Lung (tissue), 12 donors: Measurements from ENCODE around the gene TAS2R41. TPM values are rescaled to one million over a fixed set of nuclear protein-coding genes. Genes with fewer than 3 reads are reported as not detected.

Experiments
- ATAC-seq: fragments of 200-7000 bp; cut with Tn5 transposase; one replicate; pipeline ENCODE4 v1.9.1; 2020; ENCODE audit warnings: moderate number of reproducible peaks; ENCODE audit not compliant: insufficient read depth, low FRiP score
- DNase-seq, 3 donors: peaks; one replicate each; pipeline ENCODE4 v3.0.0-alpha.2; 2013 to 2017
- H3K27ac ChIP-seq, 2 donors: one replicate each; pipeline ENCODE4 v1.5.1; 2013; ENCODE audit warnings: mild to moderate bottlenecking in 2 of 2, moderate library complexity in 2 of 2, control low read depth in 1 of 2, inconsistent platforms in 1 of 2, low read depth in 1 of 2, low read length in 1 of 2
- H3K27me3 ChIP-seq, 3 donors: one replicate each; pipeline ENCODE4 v1.5.1; 2013; ENCODE audit warnings: low read length in 2 of 3; ENCODE audit not compliant: control insufficient read depth in 3 of 3, insufficient read depth in 3 of 3
- H3K36me3 ChIP-seq, 4 donors: one replicate each; pipeline ENCODE4 v1.5.1; 2013; ENCODE audit warnings: low read length in 4 of 4, mild to moderate bottlenecking in 1 of 4, moderate library complexity in 1 of 4; ENCODE audit not compliant: control insufficient read depth in 4 of 4, insufficient read depth in 4 of 4
- H3K4me1 ChIP-seq, 5 donors: one replicate each; pipeline ENCODE4 v1.5.1; 2013; ENCODE audit warnings: low read length in 5 of 5, mild to moderate bottlenecking in 2 of 5, moderate library complexity in 1 of 5; ENCODE audit not compliant: control insufficient read depth in 5 of 5, insufficient read depth in 5 of 5
- H3K4me3 ChIP-seq: one replicate; pipeline ENCODE4 v1.5.1; 2013; ENCODE audit warnings: mild to moderate bottlenecking, control low read depth, moderate library complexity
- H3K9ac ChIP-seq, 2 donors: one replicate each; pipeline ENCODE4 v1.5.1; 2013; ENCODE audit warnings: low read length in 2 of 2, control low read depth in 1 of 2; ENCODE audit not compliant: insufficient read depth in 1 of 2
- H3K9me3 ChIP-seq, 4 donors: one replicate each; pipeline ENCODE4 v1.5.1; 2013; ENCODE audit warnings: low read length in 3 of 4, mild to moderate bottlenecking in 1 of 4, moderate library complexity in 1 of 4; ENCODE audit not compliant: control insufficient read depth in 4 of 4, insufficient read depth in 3 of 4
- CTCF ChIP-seq: IDR thresholded peaks from 2 replicates; pipeline ENCODE4 v1.5.1; 2012; ENCODE audit warnings: mild to moderate bottlenecking; ENCODE audit errors: control extremely low read depth, extremely low read depth
- WGBS, 2 donors: extraction: QIAGEN DNeasy Blood & Tissue Kit; methylation state at CpG; one replicate each; pipeline ENCODE4 v1.1.7; 2013; 5-methylcytosine and 5-hydroxymethylcytosine counted together
- polyA plus RNA-seq, 2 donors: library from polyadenylated mRNA; stranded (reverse); fragments of 200-250 nt; gene quantifications; one replicate each; pipeline ENCODE4 v1.2.1, GENCODE V29; 2013
- total RNA-seq, 2 donors: library from RNA; depleted of rRNA in 1 of 2; stranded (reverse); fragments of >200 nt in 1 of 2; gene quantifications; one replicate each; pipeline ENCODE4 v1.2.1, GENCODE V29; 2014 to 2021
- donor health status: control.
- donor health status: control.
- donor health status: Bipolar disorder and iron deficiency.
- donor health status: healthy.
- donor health status: DM: yes; HTN: yes; CAD: no.

Gene TAS2R41
- total and polyA plus RNA-seq, 4 donors, result 0.77 TPM; not detected in 3

GRCh38 chr7:143514995-143515735 is 37.5 kb downstream of the TAS2R41 start:
- Histone ChIP-seq H3K27me3 (peaks cover 0 to 5% (median 0%) of the 10 kb centered on the region in 3 donors), H3K9ac (no peak overlapping the region), H3K36me3 (no peaks in the 10 kb centered on the region), H3K4me3 (no peak overlapping the region), H3K4me1 (peaks cover 0 to 8% (median 0%) of the 10 kb centered on the region in 5 donors), H3K9me3 (peaks cover 0 to 6% (median 0%) of the 10 kb centered on the region in 4 donors), H3K27ac (no peak overlapping the region)
- no peak for DNase-seq
- ATAC-seq, result no peak
- no peak for TF ChIP-seq CTCF
- WGBS, 2 donors, result 71 to 84% methylated on average over 3 of the region's 3 CpGs

GRCh38 chr7:143516981-143517380 is 39.3 kb downstream of the TAS2R41 start:
- TF ChIP-seq CTCF, result no peak

GRCh38 chr7:143518521-143518920 is 40.8 kb downstream of the TAS2R41 start:
- ATAC-seq (no peak), DNase-seq (no peak)
- Histone ChIP-seq H3K9me3 (no peaks in the 10 kb centered on the region), H3K9ac (no peak overlapping the region), H3K4me3 (no peak overlapping the region), H3K27ac (no peak overlapping the region), H3K27me3 (no peaks in the 10 kb centered on the region), H3K4me1 (peaks cover 0 to 5% (median 0%) of the 10 kb centered on the region in 5 donors), H3K36me3 (no peaks in the 10 kb centered on the region)
- 66 to 79% methylated on average over 4 of the region's 4 CpGs for WGBS, 2 donors
- no peak for TF ChIP-seq CTCF

More at GRCh38 chr7:143516981-143517380, 39.3 kb downstream of the TAS2R41 start:
- Histone ChIP-seq H3K9ac (no peak overlapping the region), H3K36me3 (no peaks in the 10 kb centered on the region), H3K9me3 (no peaks in the 10 kb centered on the region), H3K27ac (no peak overlapping the region), H3K4me1 (peaks cover 0 to 5% (median 0%) of the 10 kb centered on the region in 5 donors), H3K4me3 (no peak overlapping the region), H3K27me3 (peaks cover 0 to 1% (median 0%) of the 10 kb centered on the region in 3 donors)
- ATAC-seq (no peak), DNase-seq (no peak)
- WGBS, 2 donors, result 79 to 96% methylated on average over 2 of the region's 2 CpGs

GRCh38 chr7:143518941-143519340 is 41.3 kb downstream of the TAS2R41 start:
- 88 to 94% methylated on average over 11 of the region's 11 CpGs for WGBS, 2 donors
- TF ChIP-seq CTCF, result no peak
- no peak overlapping the region for H3K27ac ChIP-seq
- H3K4me3 ChIP-seq, result no peak overlapping the region
- no peaks in the 10 kb centered on the region for H3K36me3 ChIP-seq
- ATAC-seq (no peak), DNase-seq (no peak)
- no peak overlapping the region for H3K9ac ChIP-seq
- H3K4me1 ChIP-seq, result peaks cover 0 to 5% (median 0%) of the 10 kb centered on the region in 5 donors
- no peaks in the 10 kb centered on the region for H3K9me3 ChIP-seq
- H3K27me3 ChIP-seq, result no peaks in the 10 kb centered on the region
